NCI-H526 treated with DMSO at 0.1 percent for 48 hours (cell line): ENCODE data around the gene SHROOM1.

Experiments used
- DNase-seq: peaks from one replicate; lab custom pipeline; 2025; lab: John Stamatoyannopoulos, UW

Gene SHROOM1

DNA sequence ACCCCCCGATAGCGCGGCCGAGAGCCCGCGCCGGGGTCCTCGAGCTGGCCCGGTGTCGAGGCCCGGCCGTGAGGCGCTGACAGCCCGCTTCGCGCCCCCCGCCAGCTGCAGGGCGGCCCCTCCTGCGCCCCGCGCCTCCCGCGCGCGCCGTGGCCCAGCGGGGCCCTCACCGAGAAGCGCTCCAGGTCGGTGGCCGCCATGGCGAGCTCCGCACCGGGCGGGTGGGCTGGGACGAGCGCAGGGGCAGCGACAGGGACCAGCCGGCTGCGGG lies 53.6 kb downstream of the SHROOM1 start:
- no peak for DNase-seq

DNA sequence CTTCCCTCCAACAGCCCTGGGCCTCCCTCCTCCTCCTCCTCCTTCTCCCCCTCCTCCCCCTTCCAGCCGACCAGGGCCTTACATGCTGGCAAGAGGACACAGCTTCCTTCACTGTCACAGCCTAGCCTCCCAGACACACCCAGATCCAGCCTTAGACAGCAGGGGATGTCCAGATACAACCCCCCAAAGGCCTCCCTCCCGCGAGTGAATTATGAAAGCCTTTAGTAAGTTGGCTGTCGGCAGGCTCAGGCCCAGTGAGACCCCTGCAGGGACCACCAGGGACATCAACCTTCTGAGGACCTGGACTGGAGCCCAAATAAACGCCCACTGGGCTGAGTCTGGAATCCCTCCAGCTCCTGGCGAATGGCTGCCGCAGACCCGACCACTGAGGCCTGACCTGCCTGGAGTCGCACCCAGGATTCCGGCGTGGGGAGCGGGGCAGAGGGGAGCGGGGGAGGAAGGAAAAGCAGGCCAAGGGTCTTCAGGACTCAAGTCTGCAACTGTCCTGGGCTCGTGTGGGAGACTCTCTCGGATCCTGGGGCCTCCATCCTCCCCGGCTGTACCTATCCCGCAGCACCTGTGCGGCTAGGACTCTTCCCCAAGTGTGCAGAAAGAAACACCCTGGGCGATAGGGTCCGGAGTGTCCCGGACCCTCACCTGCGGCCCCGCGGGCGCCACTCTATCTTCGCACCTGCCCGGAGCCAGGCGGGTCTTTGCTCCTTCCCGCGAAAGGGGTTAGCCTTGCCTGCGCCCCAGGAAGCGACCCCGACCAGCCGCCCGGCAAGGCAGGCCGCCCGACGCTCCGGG lies 54.1 kb downstream of the SHROOM1 start:
- no peak for DNase-seq

DNA sequence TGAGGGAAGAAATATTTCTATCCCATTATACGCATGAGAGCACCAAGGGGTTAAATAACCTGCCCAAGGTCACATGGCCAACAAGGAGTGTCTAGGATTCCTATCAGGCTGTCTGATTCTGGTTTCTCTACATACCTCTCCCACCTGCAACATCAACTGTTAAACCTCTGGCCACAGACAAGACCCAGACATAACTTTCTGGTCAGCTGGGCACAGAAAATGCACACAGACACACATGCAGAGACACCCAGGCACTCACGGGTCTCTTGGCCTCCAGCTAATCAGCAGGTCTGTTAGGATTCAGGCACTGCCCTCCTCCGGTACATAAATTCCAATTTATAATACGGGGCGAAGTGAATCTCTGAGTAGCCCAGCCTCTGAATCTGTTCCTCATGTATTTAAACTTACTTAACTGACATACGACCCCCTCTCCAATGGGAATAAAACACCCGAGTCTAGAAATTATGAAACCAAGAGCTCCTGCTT lies 54.9 kb downstream of the SHROOM1 start:
- DNase-seq, result no peak

DNA sequence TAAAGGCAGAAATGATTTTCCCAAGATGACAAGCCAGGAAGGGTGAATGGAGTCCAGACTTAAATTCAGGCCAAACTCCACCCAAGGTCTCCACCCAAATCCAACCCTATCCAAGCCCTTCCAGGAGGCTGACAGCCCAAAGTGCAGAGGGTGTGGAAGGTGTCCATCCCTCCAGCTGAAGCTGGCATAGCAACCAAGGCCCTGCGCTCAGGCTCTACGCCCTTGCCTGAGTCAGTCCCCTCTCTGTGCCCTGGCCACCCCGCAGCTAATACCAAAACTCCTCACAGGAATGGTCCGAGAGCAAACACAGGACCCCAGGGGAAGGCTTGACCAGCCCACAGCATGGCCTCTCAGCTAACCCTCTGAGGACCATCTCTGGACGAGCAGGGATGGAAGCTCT lies 55.6 kb downstream of the SHROOM1 start:
- DNase-seq, result no peak

DNA sequence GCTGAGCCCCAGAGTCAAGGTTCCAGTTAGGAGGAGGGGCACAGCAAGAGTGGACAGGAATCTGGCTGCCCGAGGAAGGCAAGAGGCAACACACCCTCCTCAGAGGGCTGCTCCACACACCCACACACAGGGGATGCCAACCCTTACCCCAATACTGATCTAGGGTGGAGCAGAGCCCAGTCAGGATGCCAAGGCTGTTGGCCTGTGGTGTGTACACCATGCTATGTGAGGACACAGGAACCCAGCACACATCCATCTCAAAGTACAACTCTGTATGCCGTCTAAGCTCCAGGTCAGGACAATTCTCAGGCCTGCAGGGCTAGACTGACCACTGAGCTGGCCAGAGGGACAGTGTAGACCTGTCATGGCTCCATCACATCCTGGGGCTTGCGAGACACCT lies 56.0 kb downstream of the SHROOM1 start:
- no peak for DNase-seq

DNA sequence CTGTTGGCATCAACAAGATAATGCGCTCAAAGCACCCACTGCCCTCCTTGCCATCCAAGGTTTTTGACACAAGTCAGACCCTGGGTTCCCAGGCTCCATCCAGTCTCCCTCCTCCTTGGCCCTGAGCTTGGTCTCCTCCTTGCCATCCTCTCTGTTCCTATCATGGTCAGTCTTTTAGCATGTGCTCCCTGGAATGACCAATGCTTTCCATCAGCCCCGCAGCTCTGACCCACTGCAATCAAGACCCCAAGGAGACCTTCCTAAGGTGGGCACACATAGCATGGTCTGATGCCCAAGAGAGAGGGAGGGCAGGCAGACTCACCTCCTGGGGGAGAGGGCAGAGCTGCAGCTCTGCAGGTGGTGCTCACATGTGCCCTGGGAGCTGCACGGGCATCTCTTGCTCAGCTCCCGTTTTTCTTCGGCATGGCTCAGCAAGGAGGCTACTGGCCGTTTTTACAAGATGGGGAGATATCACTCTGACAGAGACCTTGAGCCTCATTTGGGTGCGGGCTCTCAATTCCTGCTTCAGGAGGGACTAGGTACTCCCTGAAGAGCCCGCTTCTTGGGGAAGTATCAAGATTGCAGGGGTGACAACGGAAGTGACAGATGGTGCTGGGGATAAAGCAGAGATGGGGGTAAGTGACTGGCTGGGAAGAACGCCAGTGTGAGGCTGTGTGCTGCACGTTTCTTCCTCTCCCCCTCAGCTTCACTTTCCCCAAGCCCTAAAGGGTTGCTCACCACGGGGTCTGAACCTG lies 56.7 kb downstream of the SHROOM1 start:
- no peak for DNase-seq

DNA sequence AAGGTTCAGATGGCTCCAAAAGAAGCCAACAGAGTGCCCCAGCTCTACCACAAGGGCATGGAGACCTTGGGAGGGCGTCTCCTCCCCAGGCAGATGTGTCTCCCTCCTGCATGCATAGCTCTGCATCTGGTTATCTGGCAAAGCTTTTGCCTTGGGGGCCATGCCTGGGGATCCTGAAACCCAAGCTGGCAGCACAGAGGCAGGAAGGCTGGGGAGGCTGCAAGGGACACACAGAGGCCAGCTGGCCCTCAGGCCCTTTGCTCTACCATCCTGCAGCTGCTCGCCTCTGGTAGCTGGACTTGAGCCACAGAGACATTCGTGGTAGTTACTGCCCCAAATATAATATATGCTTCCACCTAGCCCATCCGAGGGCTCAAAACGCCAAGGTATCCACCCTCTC lies 57.3 kb downstream of the SHROOM1 start:
- no peak for DNase-seq

DNA sequence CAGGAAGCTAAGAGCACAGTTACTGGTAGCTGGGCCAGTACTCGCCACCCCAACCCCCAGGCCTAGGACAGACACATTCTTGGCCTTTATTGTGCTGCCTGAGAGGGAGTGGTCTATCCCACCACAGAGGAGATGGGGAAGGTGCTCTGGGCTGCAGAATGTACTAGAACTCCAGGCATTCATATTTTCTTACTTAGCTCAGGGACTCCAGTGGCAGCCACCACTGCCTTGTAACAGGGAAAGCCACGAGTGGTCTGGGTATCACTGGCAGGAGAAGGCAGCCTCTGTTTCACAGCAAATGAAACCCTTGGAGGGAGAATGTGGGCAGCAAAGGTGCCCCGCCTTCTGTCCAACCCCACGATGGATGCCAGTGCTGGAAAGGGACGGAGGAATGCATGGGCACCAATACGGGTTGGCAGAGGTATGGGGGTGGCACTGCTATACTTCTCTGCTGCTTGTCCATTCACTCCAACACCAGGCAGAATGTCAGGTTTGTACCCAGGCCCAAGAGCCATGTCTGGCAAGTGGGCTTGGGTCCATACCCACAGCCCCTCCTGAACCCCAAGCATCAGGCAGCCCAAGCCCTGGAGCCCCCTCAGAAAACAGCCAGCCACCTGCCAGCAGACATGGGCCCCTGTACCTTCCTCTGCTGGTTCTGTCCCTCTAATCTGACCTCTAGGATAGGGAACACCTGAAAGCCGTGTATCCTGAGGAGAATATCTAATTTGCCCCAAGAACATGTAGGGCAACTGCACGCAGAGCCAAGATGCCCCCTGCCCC lies 58.0 kb downstream of the SHROOM1 start:
- no peak for DNase-seq
